D721Med (cell line): ENCODE measurements around the gene ITPRID1.
"Not testable (repeated sequence)": the region's sequence is repeated elsewhere in the genome, so short reads cannot be mapped to it uniquely, and the experiment has no call there.

Experiments
- DNase-seq: peaks from one replicate; pipeline ENCODE4 v3.0.0; 2011; ENCODE audit warnings: low spot score; ENCODE audit not compliant: insufficient read length
- FAIRE-seq: peaks from 2 replicates; lab custom pipeline; 2011; peaks lifted over from hg19 to GRCh38; lab: Jason Lieb, UNC
- TF ChIP-seq, protein P1 (sequence below): IDR thresholded peaks from 2 replicates; pipeline ENCODE4 v1.5.1; 2012; ENCODE audit warnings: mild to moderate bottlenecking, control low read depth; ENCODE audit not compliant: insufficient read depth; ENCODE audit errors: missing control alignments

Gene ITPRID1

DNA sequence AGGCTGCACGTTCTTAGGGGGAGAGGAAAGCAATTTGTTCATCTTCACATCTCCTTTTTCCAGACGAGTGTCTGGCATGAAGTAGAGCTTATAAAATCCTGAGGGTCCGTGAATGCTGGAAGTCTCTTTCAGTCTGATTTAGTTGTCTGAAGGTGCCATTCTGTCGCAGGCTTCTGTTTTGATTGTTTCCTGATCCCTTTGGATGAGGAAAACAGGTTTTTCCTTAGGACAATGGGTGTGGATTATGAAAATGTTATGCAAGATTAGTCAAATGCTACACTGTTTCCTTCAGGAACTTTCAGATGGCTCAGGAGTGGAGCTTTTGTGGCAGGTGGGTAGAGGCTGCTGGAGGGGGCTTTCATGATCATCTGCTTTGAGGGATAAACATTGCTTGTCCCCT, at the start of gene ITPRID1:
ITPRID1 (plus strand) TSS at position 301 of the 400 bp plus-strand sequence. CDS start 38,935 bp downstream, outside the sequence.
- TF ChIP-seq, protein P1, sequence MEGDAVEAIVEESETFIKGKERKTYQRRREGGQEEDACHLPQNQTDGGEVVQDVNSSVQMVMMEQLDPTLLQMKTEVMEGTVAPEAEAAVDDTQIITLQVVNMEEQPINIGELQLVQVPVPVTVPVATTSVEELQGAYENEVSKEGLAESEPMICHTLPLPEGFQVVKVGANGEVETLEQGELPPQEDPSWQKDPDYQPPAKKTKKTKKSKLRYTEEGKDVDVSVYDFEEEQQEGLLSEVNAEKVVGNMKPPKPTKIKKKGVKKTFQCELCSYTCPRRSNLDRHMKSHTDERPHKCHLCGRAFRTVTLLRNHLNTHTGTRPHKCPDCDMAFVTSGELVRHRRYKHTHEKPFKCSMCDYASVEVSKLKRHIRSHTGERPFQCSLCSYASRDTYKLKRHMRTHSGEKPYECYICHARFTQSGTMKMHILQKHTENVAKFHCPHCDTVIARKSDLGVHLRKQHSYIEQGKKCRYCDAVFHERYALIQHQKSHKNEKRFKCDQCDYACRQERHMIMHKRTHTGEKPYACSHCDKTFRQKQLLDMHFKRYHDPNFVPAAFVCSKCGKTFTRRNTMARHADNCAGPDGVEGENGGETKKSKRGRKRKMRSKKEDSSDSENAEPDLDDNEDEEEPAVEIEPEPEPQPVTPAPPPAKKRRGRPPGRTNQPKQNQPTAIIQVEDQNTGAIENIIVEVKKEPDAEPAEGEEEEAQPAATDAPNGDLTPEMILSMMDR = no peak
- no peak for FAIRE-seq
- no peak for DNase-seq

GRCh38 chr7:31464601-31465000, 49.3 kb upstream of the ITPRID1 start:
- no peak for DNase-seq
- no peak for FAIRE-seq
- TF ChIP-seq, protein P1 = no peak

GRCh38 chr7:31465285-31465684, 48.6 kb upstream of the ITPRID1 start:
- no peak for FAIRE-seq
- TF ChIP-seq, protein P1 = no peak
- no peak for DNase-seq

DNA sequence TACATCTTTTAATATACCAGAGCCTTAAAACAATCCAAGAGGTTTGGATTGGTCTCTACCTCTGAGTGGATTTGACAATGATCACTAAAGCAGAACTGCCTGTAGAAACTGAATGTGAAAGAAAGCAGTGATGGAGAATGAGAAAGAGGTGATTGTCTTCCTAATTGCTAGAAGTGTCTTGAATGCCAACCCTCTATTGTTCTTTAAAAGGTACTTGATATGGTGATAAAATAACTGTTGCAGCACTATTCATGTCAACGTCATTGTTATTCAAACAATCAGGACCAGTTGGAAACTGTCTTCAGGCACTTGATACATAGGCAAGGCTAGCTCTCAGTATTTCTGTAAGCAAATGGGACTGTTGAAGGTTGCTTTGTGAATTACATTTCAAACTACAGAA, 47.9 kb upstream of the ITPRID1 start:
- FAIRE-seq (no peak), DNase-seq (no peak)

GRCh38 chr7:31470883-31471282, 43.0 kb upstream of the ITPRID1 start:
- not testable (repeated sequence) for FAIRE-seq

More for the DNA sequence above, 47.9 kb upstream of the ITPRID1 start:
- TF ChIP-seq, protein P1 = no peak

GRCh38 chr7:31475368-31475767, 38.5 kb upstream of the ITPRID1 start:
- FAIRE-seq (no peak), DNase-seq (no peak)

More at GRCh38 chr7:31470883-31471282, 43.0 kb upstream of the ITPRID1 start:
- not testable (repeated sequence) for DNase-seq

DNA sequence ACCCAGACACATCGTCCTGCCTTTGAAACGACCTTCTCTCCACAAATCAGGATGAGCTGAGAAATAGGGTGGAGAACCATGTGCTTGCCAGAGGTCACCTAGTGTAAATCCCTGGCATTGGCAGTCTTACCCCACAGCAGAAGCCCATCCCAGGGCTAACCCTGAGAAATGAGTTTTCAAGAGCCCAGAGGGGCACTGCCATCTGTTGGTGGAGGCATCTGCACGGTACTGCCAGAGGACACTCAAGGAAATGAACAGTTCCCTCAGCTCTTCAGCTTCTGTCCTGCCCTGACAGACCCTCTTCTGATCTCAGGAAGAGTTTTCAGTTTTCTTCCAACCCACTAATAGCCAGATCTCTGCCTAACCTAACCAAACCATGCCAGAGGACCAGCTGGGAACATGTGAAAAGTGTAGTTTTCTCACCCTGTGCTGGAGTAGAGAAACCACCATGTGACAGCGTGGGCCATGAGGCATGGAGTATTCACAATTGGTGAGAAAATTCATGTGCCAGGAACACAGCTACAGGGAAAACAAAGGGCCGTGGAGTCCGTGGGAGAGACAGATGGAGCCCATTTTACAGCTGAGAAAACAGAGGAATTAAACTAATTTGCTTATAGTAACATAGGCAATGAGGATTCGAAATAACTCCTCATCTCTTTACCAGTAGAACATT, 37.7 kb upstream of the ITPRID1 start:
- FAIRE-seq (no peak), DNase-seq (no peak)
- TF ChIP-seq, protein P1 = no peak

More at GRCh38 chr7:31475368-31475767, 38.5 kb upstream of the ITPRID1 start:
- TF ChIP-seq, protein P1 = no peak
